ENCODE measurements around the gene ATP5MK. TPM values are rescaled to one million over a fixed set of nuclear protein-coding genes. Genes with fewer than 3 reads are reported as not detected.

ATP5MK gene
- polyA plus RNA-seq, 1 donor (not counting 4 experiments of a cell fraction or from before 2014, with no cell fraction given): 745 TPM

GRCh38 chr10:103442031-103442461, 45.8 kb upstream of the ATP5MK start:
- Histone ChIP-seq H3K36me3 (ENCODE audit: control insufficient read depth in 2 of 2, extremely low read depth in 1 of 2, insufficient read depth in 2 of 2, low read length in 2 of 2) (peaks cover 69 to 71% of the 10 kb centered on the region in 2 experiments), H4K20me1 (ENCODE audit: control insufficient read depth, extremely low read depth, insufficient read depth, low read length) (no peaks in the 10 kb centered on the region)
- no peak for FAIRE-seq

GRCh38 chr10:103441611-103442010, 45.3 kb upstream of the ATP5MK start:
- H3K9ac ChIP-seq (ENCODE audit: control insufficient read depth, extremely low read depth, insufficient read depth, low read length): no peak overlapping the region
- no peaks in the 10 kb centered on the region for H4K20me1 ChIP-seq (ENCODE audit: control insufficient read depth, extremely low read depth, insufficient read depth, low read length)
- no peak overlapping the region for H3K4me2 ChIP-seq (ENCODE audit: control insufficient read depth, extremely low read depth, insufficient read depth, low read depth, low read length)
- H3K4me3 ChIP-seq (ENCODE audit: control insufficient read depth in 2 of 3, extremely low read depth in 1 of 3, insufficient read depth in 2 of 3, low read depth in 1 of 3, low read length in 3 of 3): no peak overlapping the region
- H3K36me3 ChIP-seq (ENCODE audit: control insufficient read depth in 2 of 2, extremely low read depth in 1 of 2, insufficient read depth in 2 of 2, low read length in 2 of 2): peaks cover 65 to 70% of the 10 kb centered on the region in 2 experiments
- no peaks in the 10 kb centered on the region for H3K27me3 ChIP-seq (ENCODE audit: control insufficient read depth, extremely low read depth, insufficient read depth, low read length)
- no peak for TF ChIP-seq CTCF (optimal IDR thresholded peaks at IDR 0.05 in 1 of 3, IDR thresholded peaks at IDR 0.05 in 1 of 3, conservative IDR thresholded peaks at IDR 0.05 in 1 of 3; ENCODE audit: extremely low read depth in 1 of 3, insufficient read depth in 2 of 3, low read length in 3 of 3)
- no peak for TF ChIP-seq EZH2 (IDR thresholded peaks at IDR 0.05; ENCODE audit: low read length)
- H3K79me2 ChIP-seq (ENCODE audit: control insufficient read depth, insufficient read depth, low read length): no peaks in the 10 kb centered on the region
- no peak overlapping the region for H2AFZ ChIP-seq (ENCODE audit: control insufficient read depth, low read length)
- FAIRE-seq (no peak), DNase-seq (ENCODE audit: low read depth, low spot score) (no peak)
- H3K9me3 ChIP-seq (ENCODE audit: control insufficient read depth, low read depth, low read length): no peaks in the 10 kb centered on the region
- no peaks in the 10 kb centered on the region for H3K4me1 ChIP-seq (ENCODE audit: control insufficient read depth, extremely low read depth, insufficient read depth, low read length)
- no peak overlapping the region for H3K27ac ChIP-seq (ENCODE audit: control insufficient read depth, insufficient read depth, low read length)
- H3K9me1 ChIP-seq (ENCODE audit: control insufficient read depth, extremely low read depth, insufficient read depth, low read length): no peaks in the 10 kb centered on the region
- dilution Hi-C loops (cut with MboI; ENCODE audit: extremely low pct_ligation_motif_present, low sequenced_read_pairs): no loop called here

More at GRCh38 chr10:103442031-103442461, 45.8 kb upstream of the ATP5MK start:
- Histone ChIP-seq H3K4me3 (ENCODE audit: control insufficient read depth in 2 of 3, extremely low read depth in 1 of 3, insufficient read depth in 2 of 3, low read depth in 1 of 3, low read length in 3 of 3) (no peak overlapping the region), H3K9me1 (ENCODE audit: control insufficient read depth, extremely low read depth, insufficient read depth, low read length) (no peaks in the 10 kb centered on the region), H3K9ac (ENCODE audit: control insufficient read depth, extremely low read depth, insufficient read depth, low read length) (no peak overlapping the region), H3K27me3 (ENCODE audit: control insufficient read depth, extremely low read depth, insufficient read depth, low read length) (no peaks in the 10 kb centered on the region), H3K4me2 (ENCODE audit: control insufficient read depth, extremely low read depth, insufficient read depth, low read depth, low read length) (no peak overlapping the region), H2AFZ (ENCODE audit: control insufficient read depth, low read length) (no peak overlapping the region), H3K4me1 (ENCODE audit: control insufficient read depth, extremely low read depth, insufficient read depth, low read length) (no peaks in the 10 kb centered on the region), H3K9me3 (ENCODE audit: control insufficient read depth, low read depth, low read length) (no peaks in the 10 kb centered on the region), H3K27ac (ENCODE audit: control insufficient read depth, insufficient read depth, low read length) (no peak overlapping the region), H3K79me2 (ENCODE audit: control insufficient read depth, insufficient read depth, low read length) (no peaks in the 10 kb centered on the region)
- DNase-seq (ENCODE audit: low read depth, low spot score): no peak
- dilution Hi-C loops (cut with MboI; ENCODE audit: extremely low pct_ligation_motif_present, low sequenced_read_pairs): no loop called here
- TF ChIP-seq CTCF (optimal IDR thresholded peaks at IDR 0.05 in 1 of 3, IDR thresholded peaks at IDR 0.05 in 1 of 3, conservative IDR thresholded peaks at IDR 0.05 in 1 of 3; ENCODE audit: extremely low read depth in 1 of 3, insufficient read depth in 2 of 3, low read length in 3 of 3) (no peak), EZH2 (IDR thresholded peaks at IDR 0.05; ENCODE audit: low read length) (no peak)
